ENCODE results near the gene P2RX2.
A peak's percentile ranks its signal among the peaks of the same experiment; 100 is the strongest.

P2RX2 gene

DNA sequence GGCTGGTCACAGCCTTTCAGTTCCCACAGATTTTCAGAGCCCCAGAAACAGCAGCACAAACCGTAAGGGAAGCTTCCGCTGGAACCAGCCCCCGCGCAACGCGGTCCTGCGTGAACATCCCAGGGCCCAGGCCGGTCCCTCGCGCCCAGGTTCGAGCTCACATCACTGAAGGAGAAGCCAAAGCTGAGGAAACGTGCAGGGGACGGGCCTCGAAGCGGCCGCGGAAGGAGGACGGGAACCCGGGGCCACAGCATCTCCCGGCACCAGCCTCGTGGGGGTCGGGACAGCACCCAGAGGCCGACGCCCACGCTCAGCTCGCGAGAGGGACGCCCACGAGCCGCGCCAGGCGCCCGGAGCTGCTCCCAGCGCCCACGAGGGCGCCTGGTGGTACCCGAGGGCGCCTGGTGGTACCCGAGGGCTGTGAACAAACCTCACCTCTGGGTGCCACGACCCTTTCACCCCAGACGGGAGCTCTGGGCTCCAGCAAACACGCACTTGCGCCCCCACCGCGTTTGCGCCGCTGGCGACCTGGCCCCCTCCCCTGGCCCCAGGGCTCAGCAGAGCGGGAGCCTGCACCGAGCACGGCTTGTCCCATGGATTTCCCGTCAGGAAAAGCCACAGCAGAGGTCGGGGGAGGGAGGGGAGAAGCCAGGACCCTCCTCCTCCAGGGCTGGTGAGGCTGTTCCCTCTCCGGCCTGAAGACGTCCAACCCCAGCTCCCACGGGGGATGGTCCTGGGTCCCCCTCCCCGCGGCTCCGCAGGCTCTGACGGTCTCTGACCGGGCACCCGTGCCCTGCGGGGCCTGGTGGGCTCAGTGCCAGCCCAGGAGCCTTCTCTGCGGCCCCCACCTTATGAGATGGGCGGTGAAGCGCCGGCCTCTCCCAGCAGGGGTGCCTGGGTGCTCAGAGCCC is 15.1 kb upstream of the P2RX2 start:
- no peak for DNase-seq

DNA sequence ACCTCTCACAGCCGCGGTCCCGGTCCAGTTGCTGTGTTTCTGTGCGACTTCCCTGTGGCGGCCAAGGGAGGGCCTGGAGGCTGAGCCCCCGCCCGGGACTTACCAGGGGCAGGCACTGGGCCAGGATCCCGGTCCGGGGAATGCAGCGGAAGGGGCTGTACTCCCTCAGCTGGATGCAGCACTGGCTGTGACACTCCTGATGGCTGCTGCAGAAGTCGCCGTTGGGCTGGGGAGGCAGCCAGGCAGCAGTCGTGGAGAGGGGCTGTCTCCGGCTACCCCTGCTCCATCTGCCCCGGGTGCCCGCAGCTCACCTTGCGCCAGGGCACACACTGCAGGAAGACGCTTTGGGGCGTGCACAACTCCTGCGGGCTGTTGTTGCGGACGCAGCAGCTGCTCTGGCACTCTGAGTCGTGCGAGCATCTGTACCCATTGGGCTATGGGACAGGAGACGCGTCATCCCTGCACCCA is 14.4 kb upstream of the P2RX2 start:
- no peak for DNase-seq

DNA sequence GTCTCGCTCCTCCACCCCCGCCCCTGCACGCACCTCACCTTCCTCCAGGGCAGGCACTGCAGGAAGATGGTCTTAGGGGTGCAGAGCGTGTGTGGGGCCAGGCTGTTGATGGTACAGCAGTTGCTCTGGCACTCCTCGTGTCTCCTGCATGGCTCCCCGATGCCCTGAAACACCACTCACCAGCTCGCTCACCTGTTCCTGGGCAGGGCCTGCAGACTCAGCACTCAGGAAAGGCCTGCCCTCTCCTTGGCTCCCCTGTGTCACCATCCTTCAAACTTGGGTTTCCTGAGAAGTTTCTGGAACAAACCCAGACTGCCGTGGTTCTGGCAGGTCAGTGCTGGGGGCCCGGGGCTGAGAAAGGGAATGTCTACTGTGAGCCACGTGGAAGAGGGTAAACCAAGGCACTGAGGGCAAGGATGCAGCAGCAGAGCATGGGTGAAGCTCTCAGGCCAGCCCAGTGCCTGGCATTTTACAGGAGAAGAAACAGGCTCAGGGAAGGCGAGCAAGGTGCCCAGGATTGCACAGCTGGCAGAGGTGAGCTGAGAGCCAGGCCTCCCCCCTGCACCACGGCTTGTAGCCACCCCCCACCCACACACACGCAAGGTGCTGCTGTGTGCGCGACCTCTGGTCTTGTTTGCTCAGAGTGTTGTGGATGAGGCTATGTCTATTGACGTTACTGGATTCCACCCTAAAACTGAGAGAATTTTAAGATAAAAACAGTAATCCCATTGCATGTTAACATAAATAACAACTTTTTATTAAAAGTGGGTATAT is 13.7 kb upstream of the P2RX2 start:
- no peak for DNase-seq

DNA sequence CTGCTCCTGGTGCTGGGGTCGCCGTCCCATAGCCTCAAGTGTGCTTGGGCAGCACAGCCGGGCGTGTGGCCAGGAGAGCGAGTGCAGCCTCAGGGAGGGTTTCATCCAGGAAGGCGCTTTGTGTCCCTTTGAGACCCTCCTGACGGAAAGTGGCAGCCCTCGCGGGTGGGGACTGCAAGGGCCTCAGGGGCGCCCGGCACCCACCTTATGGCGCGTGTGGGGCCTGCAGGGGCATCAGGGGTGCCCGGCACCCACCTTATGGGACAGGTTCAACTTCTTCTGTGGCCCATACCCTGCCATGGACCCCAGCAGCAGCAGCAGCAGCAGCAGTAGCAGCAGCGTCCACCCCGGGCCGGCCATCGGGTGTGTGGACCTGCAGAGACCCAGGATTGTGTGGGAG is 12.7 kb upstream of the P2RX2 start:
- no peak for DNase-seq

DNA sequence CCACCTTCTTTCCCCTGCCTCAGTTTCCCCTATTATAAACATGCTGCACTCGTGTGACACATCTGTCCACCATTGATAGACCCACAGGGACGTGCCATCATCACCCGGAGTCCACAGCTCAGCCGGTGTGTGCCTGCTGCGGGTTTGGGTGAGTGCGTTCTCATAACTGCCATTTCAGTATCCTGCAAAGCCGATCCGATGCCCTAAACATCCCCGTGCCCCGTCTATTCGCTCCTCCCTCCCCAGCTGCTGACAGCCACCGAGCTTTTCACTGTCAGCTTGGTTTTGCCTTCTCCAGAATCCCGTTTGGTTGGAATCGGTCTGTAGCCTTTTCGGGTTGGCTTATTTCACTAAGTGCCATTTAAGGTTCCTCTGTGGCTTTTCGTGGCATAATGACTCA is 12.1 kb upstream of the P2RX2 start:
- no peak for DNase-seq

GRCh38 chr12:132606927-132607326 is 11.6 kb upstream of the P2RX2 start:
- DNase-seq, result no peak

DNA sequence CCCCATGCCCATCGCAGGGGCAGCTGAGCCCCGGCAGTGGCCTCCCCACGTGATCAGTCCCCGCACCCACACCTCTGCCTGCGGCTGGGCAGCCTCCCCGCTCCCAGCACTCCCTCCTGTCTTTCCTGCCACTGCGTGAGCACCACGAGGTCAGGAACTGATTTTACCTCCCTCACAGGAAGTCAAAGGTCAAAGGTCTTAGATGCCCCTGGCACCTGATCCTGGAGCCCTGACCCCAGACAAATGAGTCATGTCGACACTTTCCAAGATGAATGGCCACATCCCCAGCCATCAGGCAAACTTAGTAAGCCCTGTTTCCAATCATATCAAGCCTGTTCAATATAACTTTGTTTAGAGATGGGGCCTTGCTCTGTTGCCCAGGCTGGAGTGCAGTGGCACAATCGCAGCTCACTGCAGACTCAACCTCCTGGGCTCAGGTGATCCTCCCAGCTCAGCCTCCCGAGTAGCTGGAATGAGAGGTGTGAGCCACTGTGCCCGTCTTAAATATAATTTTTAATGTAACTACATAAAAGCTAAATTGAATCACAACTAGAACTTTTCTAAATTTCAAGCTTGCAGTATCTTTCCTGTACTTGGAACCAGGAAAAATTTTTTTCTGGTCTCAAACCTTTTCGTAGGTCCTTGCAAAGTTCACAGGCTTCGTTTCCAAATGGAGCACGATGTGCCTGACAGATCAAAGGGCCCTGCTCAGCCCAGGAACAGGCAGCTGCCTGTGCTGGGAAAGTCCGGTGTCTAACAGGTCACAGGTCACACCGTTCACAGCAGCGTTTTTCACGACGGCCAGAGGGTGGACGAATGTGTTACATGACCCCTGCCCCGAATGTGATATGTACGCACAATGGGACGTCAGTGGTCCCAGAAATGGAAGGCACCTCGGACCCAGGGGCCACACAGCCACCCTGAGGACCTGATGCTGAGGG is 10.1 kb upstream of the P2RX2 start:
- DNase-seq, result no peak

- DNase-seq, result no peak
Observed at GRCh38 chr12:132610051-132610759, 8.4 kb upstream of the P2RX2 start, which contains the start of gene LRCOL1. LRCOL1 (minus strand) TSS chr12:132610582; CDS start chr12:132606251, 4,331 bp downstream.

GRCh38 chr12:132610866-132611602 is 7.5 kb upstream of the P2RX2 start:
- no peak for DNase-seq

GRCh38 chr12:132611620-132612019 is 7.0 kb upstream of the P2RX2 start:
- no peak for DNase-seq

DNA sequence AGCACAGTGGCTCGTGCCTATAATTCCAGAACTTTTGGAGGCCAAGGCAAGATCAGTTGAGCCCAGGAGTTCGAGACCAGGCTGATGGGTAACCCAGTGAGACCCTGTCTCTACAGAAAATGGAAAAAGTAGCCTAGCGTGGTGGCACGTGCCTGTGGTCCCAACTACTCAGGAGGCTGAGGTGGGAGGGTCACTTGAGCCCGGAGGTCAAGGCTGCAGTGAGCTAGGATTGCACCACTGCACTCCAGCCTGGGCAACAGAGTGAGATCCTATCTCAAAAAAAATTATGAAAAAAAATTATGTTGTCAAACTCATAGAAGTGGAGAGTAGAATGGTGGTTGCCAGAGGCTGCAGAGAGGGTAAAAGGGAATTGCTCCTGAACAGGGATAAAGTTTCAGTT is 4.5 kb upstream of the P2RX2 start:
- no peak for DNase-seq

- peak; percentile 47 to 77 (median 64) for DNase-seq
Observed at GRCh38 chr12:132614861-132615578, 3.6 kb upstream of the P2RX2 start.

DNA sequence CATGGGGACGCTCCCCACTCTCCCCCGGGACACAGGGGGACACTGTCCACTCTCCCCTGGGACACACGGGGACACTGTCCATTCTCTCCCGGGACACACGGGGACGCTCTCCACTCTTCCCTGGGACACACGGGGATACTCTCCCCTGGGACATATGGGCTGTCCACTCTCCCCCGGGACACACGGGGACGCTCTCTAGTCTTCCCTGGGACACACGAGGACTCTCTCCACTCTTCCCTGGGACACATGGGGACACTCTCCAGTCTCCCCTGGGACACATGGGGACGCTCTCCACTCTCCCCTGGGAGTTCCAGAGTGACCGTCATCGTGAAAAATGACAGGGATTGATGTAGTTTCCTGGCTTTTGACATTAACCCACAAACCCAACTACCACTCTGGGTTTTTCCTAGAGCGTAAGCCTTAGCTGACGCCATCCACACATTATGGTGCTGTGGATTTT is 3.0 kb upstream of the P2RX2 start:
- DNase-seq, result no peak

- no peak for DNase-seq
Observed at GRCh38 chr12:132617135-132617701, 1.4 kb upstream of the P2RX2 start.

DNA sequence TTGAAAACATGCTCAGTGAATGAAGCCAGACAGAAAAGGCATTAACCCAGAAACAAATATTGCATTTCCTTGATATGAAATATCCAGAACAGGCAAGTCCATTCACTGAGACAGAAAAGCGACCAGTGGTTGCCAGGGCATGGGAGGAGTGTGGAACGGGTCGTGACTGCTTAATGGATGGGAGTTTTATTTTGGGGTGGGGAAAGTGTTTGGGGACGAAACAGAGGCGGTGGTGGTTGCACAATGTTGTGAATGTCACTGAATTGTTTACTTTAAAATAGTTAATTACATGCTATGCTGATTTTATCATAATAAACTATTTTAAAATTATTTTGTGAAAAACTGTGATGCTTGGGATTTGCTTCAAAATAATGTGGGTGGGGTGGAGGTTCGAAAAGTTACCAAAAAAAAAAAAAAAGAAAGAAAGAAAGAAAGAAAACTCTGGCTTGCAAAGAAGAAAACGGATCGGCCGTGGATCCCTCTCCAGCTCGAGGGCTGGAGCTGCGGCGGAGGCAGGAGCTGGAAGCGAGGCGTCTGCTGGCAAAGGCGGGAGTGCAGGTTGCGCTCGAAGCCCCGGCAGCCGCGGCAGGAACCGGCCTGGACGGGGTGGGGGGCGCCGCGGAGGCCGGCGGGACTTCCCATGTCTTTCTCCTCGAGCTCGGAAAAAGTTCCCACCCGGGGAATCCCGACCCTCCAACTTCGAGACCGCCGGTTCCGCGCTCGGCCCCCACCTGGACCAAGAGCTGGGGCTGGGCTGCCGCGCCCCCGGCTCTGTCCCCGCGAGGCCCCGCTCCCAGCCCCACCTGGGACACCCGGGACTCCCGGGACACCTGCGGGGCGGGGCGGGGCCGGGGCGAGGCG is 524 bp upstream of the P2RX2 start:
- DNase-seq, result no peak

- no peak for DNase-seq
Observed at GRCh38 chr12:132619071-132619385, 452 bp downstream of the P2RX2 start.

GRCh38 chr12:132619386-132620112 is 973 bp downstream of the P2RX2 start:
- DNase-seq, result no peak

Data from T-helper 2 cell (primary cell).